Sigmoid colon (tissue), 4 donors: ENCODE data around the gene ITPRIP.

Experiments used
- CTCF ChIP-seq, 4 experiments: fragments of 450-650 bp in 3 of 4; fragments of 200-600 bp in 1 of 4; IDR thresholded peaks; one replicate each; pipeline ENCODE4 v1.5.1; 2016 to 2019; ENCODE audit warnings: antibody characterized with exemption in 4 of 4, mild to moderate bottlenecking in 3 of 4, moderate library complexity in 2 of 4
- EP300 ChIP-seq, 4 donors: sonication (generic); formaldehyde crosslinking; IDR thresholded peaks; one replicate each; pipeline ENCODE4 v1.6.1; 2017; ENCODE audit warnings: antibody characterized with exemption in 4 of 4
- POLR2A ChIP-seq, 2 donors: fragments of 450-650 bp; IDR thresholded peaks; one replicate each; pipeline ENCODE4 v1.6.1; 2016; ENCODE audit warnings: antibody characterized with exemption in 2 of 2, mild to moderate bottlenecking in 2 of 2, moderate library complexity in 2 of 2
- POLR2AphosphoS5 ChIP-seq, 4 donors: sonication (generic); formaldehyde crosslinking; IDR thresholded peaks; one replicate each; pipeline ENCODE4 v1.6.1; 2017; ENCODE audit warnings: antibody characterized with exemption in 4 of 4

GRCh38 chr10:104317726-104318299 lies 20.5 kb downstream of the ITPRIP start:
- TF ChIP-seq POLR2AphosphoS5 (IDR thresholded peaks at IDR 0.05) (no peak), CTCF (IDR thresholded peaks at IDR 0.05) (no peak), POLR2A (IDR thresholded peaks at IDR 0.05) (no peak), EP300 (IDR thresholded peaks at IDR 0.05) (no peak)
